GM06990 (cell line): ENCODE data around the gene MCU.
"Not testable (repeated sequence)": the region's sequence is repeated elsewhere in the genome, so short reads cannot be mapped to it uniquely, and the experiment has no call there.

ENCODE experiments used
- DNase-seq: peaks from one replicate; pipeline ENCODE4 v3.0.0-alpha.2; 2011; ENCODE audit not compliant: insufficient read length; ENCODE audit errors: extremely low read depth
- H3K27me3 ChIP-seq: replicated peaks from 2 replicates; pipeline ENCODE4 v1.6.0; 2011; ENCODE audit warnings: low read length; ENCODE audit not compliant: control insufficient read depth, insufficient read depth
- H3K36me3 ChIP-seq: 2 replicates; pipeline ENCODE4 v1.5.1; 2011; ENCODE audit warnings: low read length; ENCODE audit not compliant: control insufficient read depth, insufficient read depth
- H3K4me3 ChIP-seq: replicated peaks from 2 replicates; pipeline ENCODE4 v1.5.1; 2011; ENCODE audit warnings: low read depth, mild to moderate bottlenecking, control low read depth, low read length
- CTCF ChIP-seq: IDR thresholded peaks from 2 replicates; pipeline ENCODE4 v1.5.1; 2011; ENCODE audit warnings: low read length, control low read depth, mild to moderate bottlenecking, inconsistent platforms; ENCODE audit not compliant: insufficient read depth, poor library complexity, severe bottlenecking

Gene MCU

GRCh38 chr10:72691863-72692743 is at the start of gene MCU:
MCU (plus strand) TSS chr10:72692143; CDS start chr10:72692152, 9 bp downstream.
- Histone ChIP-seq H3K36me3 (no peaks in the 10 kb centered on the region), H3K27me3 (no peaks in the 10 kb centered on the region), H3K4me3 (peak within 1 kb of the TSS; percentile 70)
- TF ChIP-seq CTCF: no peak
- DNase-seq: peak; percentile 94

GRCh38 chr10:72642318-72642717 is 49.6 kb upstream of the MCU start:
- DNase-seq: no peak
- Histone ChIP-seq H3K36me3 (no peaks in the 10 kb centered on the region), H3K27me3 (no peaks in the 10 kb centered on the region), H3K4me3 (no peak overlapping the region)
- no peak for TF ChIP-seq CTCF

- Histone ChIP-seq H3K27me3 (no peaks in the 10 kb centered on the region), H3K36me3 (no peaks in the 10 kb centered on the region), H3K4me3 (no peak overlapping the region)
- no peak for DNase-seq
- TF ChIP-seq CTCF: no peak
These were observed 46.6 kb upstream of the MCU start for GRCh38 chr10:72645263-72645858.

GRCh38 chr10:72646971-72647370 is 45.0 kb upstream of the MCU start:
- H3K27me3 ChIP-seq, H3K4me3 ChIP-seq, H3K36me3 ChIP-seq, DNase-seq: not testable (repeated sequence)

GRCh38 chr10:72648301-72648700 is 43.6 kb upstream of the MCU start:
- no peak for DNase-seq

More at GRCh38 chr10:72648301-72648700, 43.6 kb upstream of the MCU start:
- TF ChIP-seq CTCF: no peak
- no peaks in the 10 kb centered on the region for H3K36me3 ChIP-seq
- H3K4me3 ChIP-seq: no peak overlapping the region
- H3K27me3 ChIP-seq: no peaks in the 10 kb centered on the region
